Measurements from ENCODE around the gene MDH1. TPM values are rescaled to one million over a fixed set of nuclear protein-coding genes. Genes with fewer than 3 reads are reported as not detected.
"Not testable (repeated sequence)": the region's sequence is repeated elsewhere in the genome, so short reads cannot be mapped to it uniquely, and the experiment has no call there.

The MDH1 gene
- total and polyA plus RNA-seq, 5 donors from 2014 or later = 102 to 378 (median 315) TPM

DNA sequence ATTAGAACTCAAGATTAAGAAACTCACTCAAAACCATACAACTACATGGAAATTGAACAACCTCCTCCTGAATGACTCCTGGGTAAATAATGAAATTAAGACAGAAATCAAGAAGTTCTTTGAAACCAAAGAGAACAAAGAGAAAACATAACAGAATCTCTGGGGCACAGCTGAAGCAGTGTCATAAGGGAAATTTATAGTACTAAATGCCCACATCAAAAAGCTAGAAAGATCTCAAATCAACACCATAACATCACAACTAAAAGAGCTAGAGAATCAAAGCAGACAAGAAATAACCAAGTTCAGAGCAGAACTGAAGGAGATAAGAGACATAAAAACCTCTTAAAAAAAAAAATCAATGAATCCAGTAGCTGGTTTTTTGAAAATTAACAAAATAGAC, 30.9 kb upstream of the MDH1 start:
- DNase-seq = peak in 2 of 3 donors; percentile 3 to 15
- H3K36me3 Mint-ChIP-seq = peaks cover 32% of the 10 kb centered on the region
- not testable (repeated sequence) for H3K9me3 ChIP-seq (ENCODE audit: control insufficient read depth in 2 of 2, low read length in 2 of 2); H3K27me3 ChIP-seq (ENCODE audit: control insufficient read depth, insufficient read depth, low read length); H3K27ac ChIP-seq (ENCODE audit: insufficient read depth, low read length, poor library complexity, severe bottlenecking); H3K4me3 ChIP-seq (ENCODE audit: low read depth, low read length); ATAC-seq (ENCODE audit: low read depth in 2 of 2); H3K36me3 ChIP-seq (ENCODE audit: control insufficient read depth, insufficient read depth, low read length); H3K4me1 ChIP-seq (ENCODE audit: control insufficient read depth, insufficient read depth, low read length, poor library complexity, severe bottlenecking); H3K27me3 Mint-ChIP-seq
- H3K27ac Mint-ChIP-seq = peak overlapping the region; percentile 5 to 16 (median 12)
- peaks cover 0 to 14% (median 8%) of the 10 kb centered on the region in 4 donors for H3K4me1 Mint-ChIP-seq
- H3K4me3 Mint-ChIP-seq = peak overlapping the region in 2 of 4 donors; percentile 1 to 17
- peaks cover 0 to 36% (median 8%) of the 10 kb centered on the region in 7 donors for H3K9me3 Mint-ChIP-seq

DNA sequence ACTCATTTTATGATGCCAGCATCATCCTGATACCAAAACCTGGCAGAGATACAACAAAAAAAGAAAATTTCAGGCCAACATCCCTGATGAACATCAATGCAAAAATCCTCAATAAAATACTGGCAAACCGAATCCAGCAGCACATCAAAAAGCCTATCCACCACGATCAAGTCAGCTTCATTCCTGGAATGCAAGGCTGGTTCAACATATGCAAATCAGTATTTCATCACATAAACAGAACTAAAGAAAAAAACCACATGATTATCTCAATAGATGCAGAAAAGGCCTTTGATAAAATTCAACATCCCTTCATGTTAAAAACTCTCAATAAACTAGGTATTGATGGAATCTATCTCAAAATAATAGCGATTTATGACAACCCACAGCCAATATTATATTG, 29.8 kb upstream of the MDH1 start:
- H3K27me3 ChIP-seq (ENCODE audit: control insufficient read depth, insufficient read depth, low read length); H3K4me3 ChIP-seq (ENCODE audit: low read depth, low read length); H3K9me3 ChIP-seq (ENCODE audit: control insufficient read depth in 2 of 2, low read length in 2 of 2); H3K4me1 ChIP-seq (ENCODE audit: control insufficient read depth, insufficient read depth, low read length, poor library complexity, severe bottlenecking); ATAC-seq (ENCODE audit: low read depth in 2 of 2); H3K36me3 ChIP-seq (ENCODE audit: control insufficient read depth, insufficient read depth, low read length); H3K27ac ChIP-seq (ENCODE audit: insufficient read depth, low read length, poor library complexity, severe bottlenecking); DNase-seq; H3K4me3 Mint-ChIP-seq; H3K27me3 Mint-ChIP-seq; H3K27ac Mint-ChIP-seq: not testable (repeated sequence)
- H3K36me3 Mint-ChIP-seq = peaks cover 32% of the 10 kb centered on the region
- H3K9me3 Mint-ChIP-seq = peaks cover 0 to 36% (median 8%) of the 10 kb centered on the region in 7 donors
- H3K4me1 Mint-ChIP-seq = peaks cover 0 to 14% (median 8%) of the 10 kb centered on the region in 4 donors

DNA sequence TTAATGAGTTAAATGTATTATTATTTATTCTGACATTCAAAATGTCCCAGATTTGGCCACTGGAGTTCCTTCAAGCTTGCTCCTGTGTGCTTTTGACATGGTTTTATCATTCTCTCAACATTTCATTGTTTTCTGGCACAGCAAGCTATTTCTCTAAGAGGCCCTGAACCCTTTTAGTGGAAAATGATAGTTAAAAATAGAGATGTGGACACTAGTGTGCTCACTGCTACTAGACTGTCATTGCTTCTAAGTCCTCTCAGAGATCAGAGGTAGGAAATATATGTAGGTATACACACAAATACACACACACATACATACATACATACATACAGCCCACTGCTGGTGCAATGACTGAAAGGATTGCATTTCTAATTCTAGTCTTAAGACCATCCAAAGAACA, 26.0 kb upstream of the MDH1 start:
- Mint-ChIP-seq H3K27ac (no peak overlapping the region), H3K4me1 (peaks cover 0 to 9% (median 4%) of the 10 kb centered on the region in 4 donors), H3K4me3 (no peak overlapping the region), H3K36me3 (peaks cover 16% of the 10 kb centered on the region), H3K27me3 (peaks cover 5% of the 10 kb centered on the region), H3K9me3 (peaks cover 0 to 37% (median 10%) of the 10 kb centered on the region in 7 donors)
- DNase-seq = no peak
- Histone ChIP-seq H3K27me3 (ENCODE audit: control insufficient read depth, insufficient read depth, low read length) (no peaks in the 10 kb centered on the region), H3K36me3 (ENCODE audit: control insufficient read depth, insufficient read depth, low read length) (no peaks in the 10 kb centered on the region), H3K9me3 (ENCODE audit: control insufficient read depth in 2 of 2, low read length in 2 of 2) (peaks cover 0 to 4% of the 10 kb centered on the region in 2 experiments), H3K4me1 (ENCODE audit: control insufficient read depth, insufficient read depth, low read length, poor library complexity, severe bottlenecking) (no peaks in the 10 kb centered on the region), H3K4me3 (ENCODE audit: low read depth, low read length) (no peak overlapping the region), H3K27ac (ENCODE audit: insufficient read depth, low read length, poor library complexity, severe bottlenecking) (no peak overlapping the region)
- no peak for ATAC-seq (ENCODE audit: low read depth in 2 of 2)

DNA sequence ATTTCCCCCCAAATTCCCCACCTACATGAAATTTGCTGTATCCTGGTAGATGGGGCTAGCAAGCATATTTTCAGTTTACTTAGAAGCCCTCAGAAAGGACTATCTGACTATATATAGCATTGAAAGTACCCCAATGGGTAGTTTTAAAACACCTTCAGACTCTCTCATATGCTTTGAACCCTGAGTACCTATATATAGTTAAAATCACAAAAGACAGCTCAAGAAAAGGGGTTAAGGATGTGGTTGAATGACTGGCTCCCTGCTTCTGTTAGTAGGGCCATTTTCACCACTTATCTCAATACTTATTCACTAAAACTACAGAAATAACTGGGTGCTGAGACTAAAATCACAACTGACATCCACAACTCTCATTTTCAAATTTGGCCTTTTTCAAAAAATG, 19.0 kb upstream of the MDH1 start:
- no peak overlapping the region for H3K27ac Mint-ChIP-seq
- peaks cover 0 to 32% (median 8%) of the 10 kb centered on the region in 7 donors for H3K9me3 Mint-ChIP-seq
- H3K27me3 Mint-ChIP-seq = no peaks in the 10 kb centered on the region
- H3K27me3 ChIP-seq (ENCODE audit: control insufficient read depth, insufficient read depth, low read length) = no peaks in the 10 kb centered on the region
- H3K4me3 ChIP-seq (ENCODE audit: low read depth, low read length) = no peak overlapping the region
- peaks cover 0 to 12% of the 10 kb centered on the region in 2 experiments for H3K9me3 ChIP-seq (ENCODE audit: control insufficient read depth in 2 of 2, low read length in 2 of 2)
- H3K36me3 Mint-ChIP-seq = peaks cover 16% of the 10 kb centered on the region
- DNase-seq (no peak), ATAC-seq (ENCODE audit: low read depth in 2 of 2) (no peak)
- H3K4me1 ChIP-seq (ENCODE audit: control insufficient read depth, insufficient read depth, low read length, poor library complexity, severe bottlenecking) = no peaks in the 10 kb centered on the region
- no peak overlapping the region for H3K27ac ChIP-seq (ENCODE audit: insufficient read depth, low read length, poor library complexity, severe bottlenecking)
- peaks cover 0 to 2% (median 0%) of the 10 kb centered on the region in 4 donors for H3K4me1 Mint-ChIP-seq
- H3K36me3 ChIP-seq (ENCODE audit: control insufficient read depth, insufficient read depth, low read length) = no peaks in the 10 kb centered on the region
- no peak overlapping the region for H3K4me3 Mint-ChIP-seq

DNA sequence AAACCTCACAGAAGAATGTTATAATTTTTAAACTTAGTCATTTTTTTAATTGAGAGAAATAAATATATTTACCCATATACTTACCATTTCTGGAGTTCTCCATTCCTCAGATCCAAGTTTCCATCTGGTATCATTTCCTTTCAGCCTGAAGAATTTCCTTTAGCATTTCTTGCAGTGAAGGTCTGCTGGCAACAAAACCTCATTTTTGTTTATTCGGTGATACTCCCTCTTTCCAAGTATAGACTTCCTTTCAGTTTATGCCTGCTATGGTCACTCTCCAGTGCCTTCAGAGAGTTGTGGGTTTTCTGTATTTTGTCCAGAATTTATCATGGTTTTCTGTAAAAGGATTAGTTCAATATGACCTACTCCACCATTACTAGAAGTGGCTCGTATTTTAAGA, 17.5 kb upstream of the MDH1 start:
- Histone ChIP-seq H3K4me1 (ENCODE audit: control insufficient read depth, insufficient read depth, low read length, poor library complexity, severe bottlenecking) (no peaks in the 10 kb centered on the region), H3K27ac (ENCODE audit: insufficient read depth, low read length, poor library complexity, severe bottlenecking) (no peak overlapping the region), H3K9me3 (ENCODE audit: control insufficient read depth in 2 of 2, low read length in 2 of 2) (peaks cover 0 to 12% of the 10 kb centered on the region in 2 experiments), H3K4me3 (ENCODE audit: low read depth, low read length) (no peak overlapping the region), H3K27me3 (ENCODE audit: control insufficient read depth, insufficient read depth, low read length) (no peaks in the 10 kb centered on the region), H3K36me3 (ENCODE audit: control insufficient read depth, insufficient read depth, low read length) (no peaks in the 10 kb centered on the region)
- Mint-ChIP-seq H3K4me3 (no peak overlapping the region), H3K36me3 (peaks cover 16% of the 10 kb centered on the region), H3K9me3 (peaks cover 0 to 32% (median 8%) of the 10 kb centered on the region in 7 donors), H3K27me3 (no peaks in the 10 kb centered on the region), H3K4me1 (peaks cover 0 to 5% (median 1%) of the 10 kb centered on the region in 4 donors), H3K27ac (no peak overlapping the region)
- ATAC-seq (ENCODE audit: low read depth in 2 of 2) = no peak
- no peak for DNase-seq

DNA sequence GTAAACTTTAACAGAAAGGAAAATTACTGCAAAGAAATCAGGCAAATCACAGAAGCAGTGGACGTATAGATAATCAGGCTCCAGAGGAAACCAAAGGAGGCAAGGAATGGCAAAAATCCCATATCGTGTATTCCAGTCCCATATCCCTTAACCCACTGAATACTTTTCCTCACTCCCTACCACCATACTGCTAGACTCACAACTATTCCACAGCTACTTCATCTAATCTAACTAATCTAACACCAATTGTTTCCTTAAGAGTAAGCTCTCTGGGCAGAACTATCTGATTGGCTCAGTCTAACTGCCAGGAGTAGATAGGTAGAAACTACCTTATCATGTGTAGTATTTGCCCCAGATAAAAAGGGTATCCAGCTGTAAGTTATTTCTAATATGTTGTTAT, 16.8 kb upstream of the MDH1 start:
- H3K4me3 Mint-ChIP-seq = no peak overlapping the region
- Histone ChIP-seq H3K9me3 (ENCODE audit: control insufficient read depth in 2 of 2, low read length in 2 of 2) (peaks cover 0 to 12% of the 10 kb centered on the region in 2 experiments), H3K4me1 (ENCODE audit: control insufficient read depth, insufficient read depth, low read length, poor library complexity, severe bottlenecking) (no peaks in the 10 kb centered on the region), H3K27ac (ENCODE audit: insufficient read depth, low read length, poor library complexity, severe bottlenecking) (no peak overlapping the region), H3K27me3 (ENCODE audit: control insufficient read depth, insufficient read depth, low read length) (no peaks in the 10 kb centered on the region), H3K36me3 (ENCODE audit: control insufficient read depth, insufficient read depth, low read length) (no peaks in the 10 kb centered on the region), H3K4me3 (ENCODE audit: low read depth, low read length) (no peak overlapping the region)
- peaks cover 0 to 32% (median 8%) of the 10 kb centered on the region in 7 donors for H3K9me3 Mint-ChIP-seq
- H3K27ac Mint-ChIP-seq = no peak overlapping the region
- DNase-seq = no peak
- peaks cover 16% of the 10 kb centered on the region for H3K36me3 Mint-ChIP-seq
- ATAC-seq (ENCODE audit: low read depth in 2 of 2) = no peak
- peaks cover 0 to 5% (median 1%) of the 10 kb centered on the region in 4 donors for H3K4me1 Mint-ChIP-seq
- no peaks in the 10 kb centered on the region for H3K27me3 Mint-ChIP-seq

DNA sequence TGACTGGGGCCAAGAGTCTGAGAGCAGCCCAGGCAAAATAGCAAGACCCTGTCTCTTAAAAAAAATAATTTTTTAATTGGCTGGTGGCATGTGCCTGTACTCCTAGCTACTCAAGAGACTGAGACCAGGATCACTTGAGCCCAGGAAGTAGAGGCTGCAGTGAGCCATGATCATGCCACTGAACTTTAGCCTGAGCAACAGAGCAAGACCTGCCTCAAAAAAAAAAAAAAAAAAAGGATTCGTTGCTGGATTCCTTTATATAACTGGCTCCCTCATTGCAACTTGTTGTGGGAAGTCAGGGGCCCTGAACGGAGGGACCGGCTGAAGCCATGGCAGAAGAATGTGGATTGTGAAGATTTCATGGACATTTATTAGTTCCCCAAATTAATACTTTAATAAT, 15.7 kb upstream of the MDH1 start:
- H3K9me3 ChIP-seq (ENCODE audit: control insufficient read depth in 2 of 2, low read length in 2 of 2); H3K27me3 Mint-ChIP-seq; H3K4me1 ChIP-seq (ENCODE audit: control insufficient read depth, insufficient read depth, low read length, poor library complexity, severe bottlenecking); H3K27ac ChIP-seq (ENCODE audit: insufficient read depth, low read length, poor library complexity, severe bottlenecking); DNase-seq; H3K4me1 Mint-ChIP-seq; ATAC-seq (ENCODE audit: low read depth in 2 of 2); H3K27ac Mint-ChIP-seq; H3K4me3 ChIP-seq (ENCODE audit: low read depth, low read length); H3K4me3 Mint-ChIP-seq; H3K27me3 ChIP-seq (ENCODE audit: control insufficient read depth, insufficient read depth, low read length); H3K36me3 ChIP-seq (ENCODE audit: control insufficient read depth, insufficient read depth, low read length): not testable (repeated sequence)
- Mint-ChIP-seq H3K36me3 (peaks cover 16% of the 10 kb centered on the region), H3K9me3 (peaks cover 0 to 22% (median 5%) of the 10 kb centered on the region in 7 donors)

DNA sequence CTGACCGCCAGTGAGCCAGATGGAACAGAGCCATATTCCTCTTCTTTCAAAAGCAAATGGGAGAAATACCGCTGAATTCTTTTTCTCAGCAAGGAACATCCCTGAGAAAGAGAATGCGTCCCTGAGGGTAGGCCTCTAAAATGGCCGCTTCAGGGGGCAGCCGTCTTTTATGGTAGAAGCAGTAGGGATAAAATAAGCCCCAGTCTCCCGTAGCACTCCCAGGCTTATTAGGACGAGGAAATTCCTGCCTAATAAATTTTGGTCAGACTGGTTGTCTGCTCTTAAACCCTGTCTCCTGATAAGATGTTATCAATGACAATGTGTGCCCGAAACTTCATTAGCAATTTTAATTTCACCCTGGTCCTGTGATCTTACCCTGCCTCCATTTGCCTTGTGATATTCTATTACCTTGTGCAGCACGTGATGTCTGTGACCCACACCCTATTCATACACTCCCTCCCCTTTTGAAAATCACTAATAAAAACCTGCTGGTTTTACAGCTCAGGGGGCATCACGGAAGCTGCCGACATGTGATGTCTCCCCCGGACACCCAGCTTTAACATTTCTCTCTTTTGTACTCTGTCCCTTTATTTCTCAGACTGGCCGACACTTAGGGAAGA, 14.9 kb upstream of the MDH1 start:
- not testable (repeated sequence) for DNase-seq; H3K27me3 Mint-ChIP-seq; ATAC-seq (ENCODE audit: low read depth in 2 of 2); H3K4me3 Mint-ChIP-seq; H3K9me3 ChIP-seq (ENCODE audit: control insufficient read depth in 2 of 2, low read length in 2 of 2); H3K4me1 ChIP-seq (ENCODE audit: control insufficient read depth, insufficient read depth, low read length, poor library complexity, severe bottlenecking); H3K36me3 ChIP-seq (ENCODE audit: control insufficient read depth, insufficient read depth, low read length); H3K4me3 ChIP-seq (ENCODE audit: low read depth, low read length); H3K4me1 Mint-ChIP-seq; H3K27me3 ChIP-seq (ENCODE audit: control insufficient read depth, insufficient read depth, low read length); H3K27ac ChIP-seq (ENCODE audit: insufficient read depth, low read length, poor library complexity, severe bottlenecking); H3K27ac Mint-ChIP-seq
- Mint-ChIP-seq H3K9me3 (peaks cover 0 to 14% (median 4%) of the 10 kb centered on the region in 7 donors), H3K36me3 (peaks cover 12% of the 10 kb centered on the region)
